HG02678 (cell line): ENCODE results near the gene TWIST2.

ENCODE experiments used
- ATAC-seq: cut with Tn5 transposase; IDR thresholded peaks from one replicate; pipeline ENCODE4 v1.9.1; 2021; ENCODE audit warnings: mild to moderate bottlenecking, moderate library complexity; ENCODE audit not compliant: unreplicated experiment

Gene TWIST2

GRCh38 chr2:238888781-238889180 lies 40.9 kb downstream of the TWIST2 start:
- no peak for ATAC-seq

GRCh38 chr2:238890131-238890530 lies 42.2 kb downstream of the TWIST2 start:
- no peak for ATAC-seq

- ATAC-seq = no peak
Observed at GRCh38 chr2:238890618-238891456, 43.0 kb downstream of the TWIST2 start.

- ATAC-seq = no peak
Observed at GRCh38 chr2:238891457-238892203, 43.7 kb downstream of the TWIST2 start.

GRCh38 chr2:238892204-238892500 lies 44.3 kb downstream of the TWIST2 start:
- no peak for ATAC-seq

GRCh38 chr2:238892796-238893195 lies 44.9 kb downstream of the TWIST2 start:
- no peak for ATAC-seq

- no peak for ATAC-seq
Observed at GRCh38 chr2:238893349-238894000, 45.6 kb downstream of the TWIST2 start.

GRCh38 chr2:238894226-238894949 lies 46.5 kb downstream of the TWIST2 start:
- no peak for ATAC-seq

GRCh38 chr2:238894950-238895298 lies 47.0 kb downstream of the TWIST2 start:
- no peak for ATAC-seq

- ATAC-seq = no peak
Observed at GRCh38 chr2:238895361-238895882, 47.5 kb downstream of the TWIST2 start.

GRCh38 chr2:238895891-238896600 lies 48.2 kb downstream of the TWIST2 start:
- ATAC-seq = no peak

- no peak for ATAC-seq
Observed at GRCh38 chr2:238896641-238897040, 48.8 kb downstream of the TWIST2 start.

GRCh38 chr2:238897122-238897880 lies 49.4 kb downstream of the TWIST2 start:
- no peak for ATAC-seq

GRCh38 chr2:238897911-238898311 lies 50.0 kb downstream of the TWIST2 start:
- no peak for ATAC-seq

GRCh38 chr2:238898534-238899281 lies 50.8 kb downstream of the TWIST2 start:
- no peak for ATAC-seq

- ATAC-seq = no peak
Observed at GRCh38 chr2:238899386-238899785, 51.5 kb downstream of the TWIST2 start.

- ATAC-seq = no peak
Observed at GRCh38 chr2:238900511-238900910, 52.6 kb downstream of the TWIST2 start.

GRCh38 chr2:238901461-238902057 lies 53.7 kb downstream of the TWIST2 start:
- no peak for ATAC-seq

GRCh38 chr2:238902285-238902684 lies 54.4 kb downstream of the TWIST2 start:
- no peak for ATAC-seq
